Measurements from ENCODE around the gene IMMP2L.
A peak's percentile ranks its signal among the peaks of the same experiment; 100 is the strongest.
"Not testable (repeated sequence)": the region's sequence is repeated elsewhere in the genome, so short reads cannot be mapped to it uniquely, and the experiment has no call there.

IMMP2L gene

GRCh38 chr7:110962826-110963225, 599.5 kb downstream of the IMMP2L start:
- no peak for DNase-seq

GRCh38 chr7:110962374-110962773, 599.9 kb downstream of the IMMP2L start:
- DNase-seq, result no peak

DNA sequence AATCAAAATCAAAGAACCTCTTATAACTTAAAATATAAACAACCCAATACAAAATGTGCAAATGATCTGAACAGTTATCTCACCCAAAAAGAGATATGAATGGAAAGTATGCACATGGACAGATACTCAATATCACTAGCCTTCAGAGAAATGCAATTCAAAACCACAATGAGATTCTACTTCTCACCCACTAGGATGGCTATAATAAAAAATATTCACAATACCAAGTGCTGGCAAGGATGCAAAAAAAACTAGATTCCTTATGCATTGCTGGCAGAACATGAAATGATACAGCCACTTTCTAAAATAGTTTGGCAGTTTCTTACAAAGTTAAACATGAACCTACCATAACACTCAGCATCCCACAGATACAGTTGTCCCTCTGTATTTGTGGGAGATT, 601.5 kb downstream of the IMMP2L start:
- no peak for DNase-seq

DNA sequence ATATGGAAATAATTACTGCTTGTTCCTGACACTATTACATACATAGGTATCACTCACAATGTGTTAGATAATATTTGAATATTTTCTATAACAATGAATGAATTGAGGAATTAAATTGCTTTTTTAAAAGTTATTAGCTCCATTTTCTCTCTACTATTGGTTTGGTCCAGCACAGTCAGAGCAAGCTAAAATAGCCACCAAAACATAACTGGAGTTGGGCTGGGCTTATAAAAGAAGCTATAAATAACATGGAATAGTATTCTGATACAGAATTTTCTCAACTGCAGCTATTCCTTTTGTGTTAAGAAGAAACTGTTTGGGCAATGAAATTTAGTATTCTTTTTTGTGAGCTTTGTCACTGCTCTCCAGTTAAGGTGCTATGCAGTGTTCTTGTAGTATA, 614.0 kb downstream of the IMMP2L start:
- no peak for DNase-seq

GRCh38 chr7:110947408-110947807, 614.9 kb downstream of the IMMP2L start:
- DNase-seq, result no peak

DNA sequence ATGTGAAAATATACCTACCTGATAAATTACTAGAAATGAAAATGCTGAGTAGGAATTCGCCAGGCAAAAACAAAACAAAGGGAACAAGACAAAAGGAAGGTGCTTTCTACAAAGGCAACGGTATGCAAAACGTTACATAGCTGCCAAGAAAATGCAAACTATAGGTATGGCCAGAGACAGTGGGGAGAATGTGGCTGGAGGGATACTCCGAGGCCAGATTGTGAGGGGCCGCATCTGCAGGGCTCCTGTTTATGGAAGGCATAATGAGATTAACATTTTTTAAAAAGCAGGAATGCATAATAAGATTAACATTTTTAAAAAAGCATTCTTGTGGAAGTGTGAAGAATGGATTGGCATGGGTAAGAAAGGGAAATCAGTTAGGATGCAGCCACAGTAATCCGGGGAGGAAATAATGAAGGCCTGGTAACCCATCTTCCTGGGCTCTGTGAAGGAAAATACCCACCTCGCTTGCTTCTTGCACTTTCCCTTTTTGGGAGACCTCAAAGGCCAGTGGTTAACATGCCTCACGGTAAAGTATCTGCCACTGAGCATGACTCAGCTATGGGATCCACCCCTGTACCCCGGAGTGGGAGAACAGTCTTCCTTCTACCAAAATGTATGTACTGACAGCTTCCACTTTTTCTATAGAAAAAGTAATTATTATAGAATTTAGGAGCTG, 617.2 kb downstream of the IMMP2L start:
- DNase-seq, result no peak

- DNase-seq, result no peak
Observed at GRCh38 chr7:110944448-110944847, 617.8 kb downstream of the IMMP2L start.

DNA sequence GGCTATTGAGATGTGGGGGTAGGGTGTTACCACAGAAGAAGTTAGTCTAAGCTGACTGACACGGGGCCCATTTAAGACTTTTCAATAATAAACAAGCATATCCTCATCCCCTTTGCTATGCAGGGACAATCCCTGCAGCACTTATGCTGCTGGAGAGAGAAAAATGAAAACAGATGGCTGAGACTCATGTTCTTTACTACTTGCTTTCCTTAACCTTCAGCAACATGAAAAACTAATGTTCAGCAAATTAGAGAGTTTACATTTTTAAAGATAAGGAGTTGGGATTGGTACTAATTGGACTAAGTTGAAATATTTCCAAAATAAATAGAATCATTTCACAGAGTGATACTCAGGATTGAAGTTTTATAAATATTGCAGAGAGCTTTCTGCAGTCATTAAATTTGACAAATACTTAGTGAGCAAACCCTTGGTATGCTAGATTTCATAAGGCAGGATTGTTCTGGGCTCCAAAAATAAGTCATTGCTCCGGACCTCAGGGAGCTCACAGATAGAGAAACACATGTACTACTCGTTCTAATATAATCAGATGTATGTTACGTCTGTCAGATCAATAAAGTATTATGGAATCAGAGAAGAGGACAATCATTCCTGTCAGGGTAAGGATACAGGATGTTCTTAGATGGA, 618.5 kb downstream of the IMMP2L start:
- peak; percentile 40 for DNase-seq

DNA sequence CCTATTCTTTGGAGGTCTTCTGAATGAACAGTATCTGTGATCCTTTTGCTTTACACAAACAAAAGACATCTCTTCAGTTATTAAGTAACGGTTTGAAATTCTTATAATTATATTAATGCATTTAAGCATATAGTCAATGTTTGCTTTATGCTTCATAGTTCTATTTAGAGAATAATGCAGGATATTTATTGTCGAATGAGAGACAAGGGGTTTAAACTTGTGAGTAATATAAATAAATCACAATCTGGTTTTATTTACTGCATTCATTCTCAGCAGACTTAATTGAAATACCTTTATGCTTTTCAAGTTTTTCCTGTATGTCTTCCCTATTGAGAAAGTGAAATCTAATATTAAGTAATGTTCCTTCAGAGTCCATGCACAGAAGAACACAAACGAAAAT, 620.9 kb downstream of the IMMP2L start:
- no peak for DNase-seq

DNA sequence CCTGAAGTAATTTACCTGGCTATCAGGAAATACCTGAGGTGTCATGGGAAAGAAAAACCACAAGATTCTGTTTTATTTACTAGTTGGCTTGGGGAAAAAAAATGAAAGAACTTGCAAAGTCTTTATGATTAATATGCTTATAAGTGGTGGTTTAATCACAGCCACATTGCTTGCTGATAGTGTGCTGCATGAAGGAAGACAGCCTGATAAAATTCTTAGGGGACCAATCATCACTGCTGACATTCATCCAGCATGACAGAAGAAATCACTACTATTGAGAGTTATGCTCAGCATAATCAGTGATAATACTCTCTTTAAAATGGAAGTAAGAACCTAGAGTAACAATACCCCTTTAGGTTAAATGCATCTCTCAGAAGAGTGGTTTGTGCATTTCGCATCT, 621.5 kb downstream of the IMMP2L start:
- DNase-seq, result no peak

DNA sequence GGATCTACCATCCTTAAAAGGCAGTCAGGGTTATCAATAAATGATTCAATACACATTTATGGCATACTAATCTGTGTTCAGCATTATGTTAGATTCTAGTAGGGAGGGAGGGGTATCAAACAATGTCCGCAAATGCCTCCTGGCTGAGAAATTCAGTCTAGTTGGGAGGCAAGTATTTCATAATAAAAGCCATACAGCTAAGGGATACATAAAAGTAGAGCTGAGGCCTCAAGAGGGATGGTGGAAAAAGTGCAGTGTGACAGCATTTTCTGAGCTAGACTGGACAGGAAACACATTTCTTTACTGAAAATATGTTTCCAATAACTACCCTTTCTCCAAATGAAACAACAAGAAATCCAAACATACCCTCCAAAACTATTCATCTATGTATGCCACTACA, 624.1 kb downstream of the IMMP2L start:
- DNase-seq, result no peak

- not testable (repeated sequence) for DNase-seq
Observed at GRCh38 chr7:110936665-110937064, 625.6 kb downstream of the IMMP2L start.

DNA sequence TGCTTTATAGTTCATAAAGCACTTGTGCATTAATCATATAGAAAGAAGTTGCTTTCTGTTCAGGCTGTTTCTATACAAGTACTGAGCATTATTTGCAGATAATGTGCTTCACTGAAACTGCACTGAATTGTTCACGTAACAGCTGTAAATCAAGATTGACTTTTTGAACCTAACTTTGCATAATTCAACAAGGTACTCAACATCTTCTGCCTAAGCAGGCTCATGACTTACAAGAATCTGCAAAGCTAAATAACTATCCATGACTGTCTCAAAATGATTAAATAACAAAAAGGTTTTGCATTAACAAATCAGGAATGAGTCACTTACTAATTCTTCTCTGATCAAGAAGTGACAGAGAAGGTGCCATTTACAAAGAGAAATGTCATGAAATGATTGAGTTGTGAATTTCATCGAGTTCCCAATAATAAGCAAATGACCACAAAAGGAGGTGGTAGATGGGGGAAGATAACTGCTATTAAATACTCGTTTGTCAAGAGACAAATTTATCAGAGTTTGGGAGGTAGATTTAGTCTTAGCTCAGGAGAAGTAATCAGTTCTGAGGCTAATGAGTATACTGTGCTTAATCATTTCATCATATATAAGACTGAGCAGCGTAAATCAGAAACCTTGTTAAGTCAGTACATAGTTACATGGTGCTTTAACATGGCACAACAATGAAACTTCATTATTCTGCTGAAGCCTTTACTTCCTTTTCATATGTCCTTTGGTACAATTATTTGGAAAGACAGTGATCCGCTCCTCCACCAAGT, 632.6 kb downstream of the IMMP2L start:
- no peak for DNase-seq

DNA sequence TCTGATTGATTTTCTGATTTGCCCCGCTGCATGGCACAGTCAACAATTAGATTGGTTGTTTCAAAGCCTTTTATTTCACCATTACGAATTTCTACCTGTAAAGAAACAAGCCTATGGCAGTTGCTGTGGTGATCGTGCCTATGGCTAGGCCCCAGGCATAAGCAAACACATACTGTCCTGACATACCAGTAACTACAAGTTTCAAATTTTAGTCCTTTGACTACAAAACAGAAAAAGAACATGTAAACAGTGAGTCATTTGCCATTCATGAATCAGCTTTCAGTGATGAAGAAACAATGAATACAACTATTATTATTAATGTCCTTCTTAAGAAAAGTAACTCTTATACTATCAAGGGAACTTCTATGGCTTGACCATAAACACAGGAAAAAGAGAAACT, 639.4 kb downstream of the IMMP2L start:
- DNase-seq, result no peak

DNA sequence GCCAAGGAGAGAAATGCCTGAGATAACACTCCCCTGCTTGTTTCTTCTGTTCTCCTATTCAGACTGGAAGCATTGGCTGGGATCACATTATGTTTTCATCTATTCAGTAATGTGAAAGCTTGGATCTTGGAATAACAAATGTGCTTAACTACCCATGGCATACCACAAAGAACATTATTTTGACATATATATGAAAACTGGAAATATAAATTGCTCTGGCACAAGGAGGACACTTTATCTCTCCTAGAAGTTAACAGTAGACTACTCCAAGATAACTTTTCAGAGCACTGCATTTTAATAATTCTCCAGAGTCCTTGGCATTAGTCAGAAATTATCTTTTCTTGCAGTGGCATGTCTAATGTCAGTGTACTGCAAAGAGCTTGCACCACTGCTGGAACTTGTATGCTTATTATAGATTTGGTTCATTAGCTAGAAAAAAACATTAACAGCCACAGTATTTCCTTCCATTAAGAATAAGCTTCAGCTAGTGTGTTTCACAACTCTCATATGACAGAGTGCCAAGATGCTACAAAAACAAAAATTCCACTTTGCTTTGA, 640.6 kb downstream of the IMMP2L start:
- DNase-seq, result no peak

DNA sequence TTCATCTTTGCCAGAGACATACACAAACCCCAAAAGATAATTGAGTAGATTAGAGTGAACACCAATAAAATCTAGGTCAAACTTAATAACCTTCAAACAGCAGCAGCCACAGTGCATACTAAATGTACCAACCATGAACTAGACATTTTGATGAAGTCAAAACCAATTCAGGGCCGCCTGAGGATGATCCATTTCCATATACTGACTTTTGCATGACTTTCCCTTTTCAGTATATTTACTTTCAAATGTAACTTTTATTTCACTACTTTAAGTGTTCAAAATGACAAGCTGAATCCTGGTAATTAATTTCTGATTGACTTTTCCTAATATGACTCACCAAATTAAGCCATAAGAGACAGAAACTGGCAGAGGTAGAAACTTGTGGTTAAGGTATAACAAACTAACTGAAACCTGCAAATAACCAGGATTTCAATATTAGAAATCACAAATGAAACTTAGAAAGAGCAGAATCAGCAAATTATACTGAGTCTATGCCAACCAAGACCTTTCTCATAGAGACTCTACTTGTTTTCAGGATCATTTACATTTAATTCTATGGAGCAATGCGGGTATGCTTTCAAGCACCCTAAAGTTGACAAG, 643.2 kb downstream of the IMMP2L start:
- DNase-seq, result no peak

DNA sequence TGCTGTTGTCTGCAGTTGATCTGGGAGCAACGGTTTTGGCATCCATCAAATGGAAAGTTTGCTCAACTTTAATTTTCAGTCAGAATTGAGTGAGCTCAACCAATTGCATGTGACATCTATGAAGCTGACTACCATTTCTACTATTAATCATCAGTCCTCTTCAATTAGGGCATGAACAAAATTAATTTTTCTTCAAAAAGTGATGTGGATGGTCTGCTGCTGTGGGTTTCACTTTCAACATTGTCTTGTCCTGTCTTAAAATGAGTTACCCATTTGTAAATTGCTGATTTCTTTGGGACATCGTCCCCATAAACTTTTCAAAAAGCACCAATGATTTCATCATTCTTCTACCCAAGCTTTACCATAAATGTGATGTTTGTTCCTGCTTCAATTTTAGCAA, 648.0 kb downstream of the IMMP2L start:
- DNase-seq, result no peak

- no peak for DNase-seq
Observed at GRCh38 chr7:110911632-110912031, 650.7 kb downstream of the IMMP2L start.

DNA sequence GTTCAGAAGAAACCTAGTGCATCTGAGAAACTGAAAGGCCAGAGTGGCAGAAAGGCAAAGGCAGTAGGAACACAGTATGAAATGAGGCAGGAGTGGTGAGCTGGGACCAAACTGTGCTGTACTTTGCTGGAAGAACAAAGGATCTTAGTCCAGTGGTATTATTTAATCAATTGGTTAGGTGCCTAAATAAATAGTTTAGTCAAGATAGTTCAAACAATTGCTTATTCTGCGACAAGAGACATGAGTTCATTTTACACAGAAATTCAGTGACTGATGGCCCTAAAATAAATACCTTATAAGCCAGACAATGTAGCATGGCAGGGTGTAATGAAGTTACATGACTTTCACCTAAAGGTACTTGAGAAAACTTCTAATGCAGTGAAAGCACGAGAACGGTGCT, 653.2 kb downstream of the IMMP2L start:
- DNase-seq, result no peak

- no peak for DNase-seq
Observed at GRCh38 chr7:110905773-110906566, 656.3 kb downstream of the IMMP2L start.

- DNase-seq, result no peak
Observed at GRCh38 chr7:110898516-110898915, 663.8 kb downstream of the IMMP2L start.

DNA sequence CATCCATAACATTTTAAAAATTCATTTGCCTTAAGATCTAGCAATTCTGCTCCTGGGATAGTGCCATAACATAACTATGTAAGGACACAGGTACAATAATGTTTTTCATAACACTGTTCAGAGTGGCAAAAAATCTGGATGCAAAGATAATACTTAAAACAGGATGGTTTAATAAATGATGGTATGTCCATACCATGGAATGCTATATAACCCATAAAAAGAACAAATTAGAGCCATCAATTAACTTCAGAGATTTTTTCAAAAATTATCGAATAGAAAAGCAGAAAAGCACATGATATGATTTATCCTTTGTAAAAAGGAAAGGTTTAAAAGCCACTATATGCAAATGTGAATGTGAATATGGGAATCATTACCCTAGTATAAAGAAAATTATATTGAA, 664.8 kb downstream of the IMMP2L start:
- DNase-seq, result no peak

DNA sequence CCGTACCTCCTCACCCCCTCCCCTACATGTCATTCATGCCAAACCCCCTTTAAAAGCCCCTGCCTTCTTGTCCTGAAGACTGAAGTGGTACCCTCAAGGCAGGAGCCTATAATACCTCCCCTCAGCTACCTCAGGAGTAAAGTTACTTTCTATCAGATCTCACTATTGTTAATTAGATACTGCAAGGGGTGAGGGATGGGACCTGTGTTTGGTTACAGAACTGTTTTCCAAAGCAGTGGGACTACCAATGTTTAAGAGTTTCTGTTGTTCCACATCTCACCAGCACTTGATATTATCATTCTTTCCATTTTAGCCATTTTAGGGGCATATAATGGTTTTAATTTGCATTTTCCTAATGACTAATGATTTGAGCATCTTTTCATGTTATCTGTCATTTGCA, 668.2 kb downstream of the IMMP2L start:
- DNase-seq, result no peak
